GM10266 (cell line): ENCODE measurements around the gene RAB3C.

ENCODE experiments used
- DNase-seq: peaks from one replicate; pipeline ENCODE4 v3.0.0; 2012; ENCODE audit errors: extremely low spot score
- TF ChIP-seq, protein P1 (sequence below): IDR thresholded peaks from 2 replicates; pipeline ENCODE4 v1.5.1; 2012; ENCODE audit warnings: mild to moderate bottlenecking, low read depth; ENCODE audit not compliant: control insufficient read depth, insufficient read depth; ENCODE audit errors: missing control alignments

RAB3C gene

DNA sequence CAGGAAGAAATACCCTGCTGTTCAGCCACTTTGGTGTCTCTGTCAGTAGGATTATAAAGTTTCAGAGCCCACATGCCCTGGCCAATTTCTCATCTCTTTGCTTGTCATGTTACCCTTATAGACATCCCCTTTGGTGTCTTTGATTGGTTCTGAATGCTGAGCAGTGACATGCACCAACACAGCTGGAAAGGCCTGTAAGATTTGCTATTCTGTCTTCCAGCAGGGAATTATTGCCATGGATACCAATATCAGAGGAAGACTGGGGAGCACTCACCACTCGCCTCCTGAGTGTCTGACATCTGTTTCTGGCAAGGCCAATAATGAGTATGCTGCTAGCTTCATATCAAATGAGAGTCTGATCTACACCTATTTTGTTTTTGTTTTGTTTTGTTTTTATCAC lies 34.4 kb downstream of the RAB3C start:
- TF ChIP-seq, protein P1, sequence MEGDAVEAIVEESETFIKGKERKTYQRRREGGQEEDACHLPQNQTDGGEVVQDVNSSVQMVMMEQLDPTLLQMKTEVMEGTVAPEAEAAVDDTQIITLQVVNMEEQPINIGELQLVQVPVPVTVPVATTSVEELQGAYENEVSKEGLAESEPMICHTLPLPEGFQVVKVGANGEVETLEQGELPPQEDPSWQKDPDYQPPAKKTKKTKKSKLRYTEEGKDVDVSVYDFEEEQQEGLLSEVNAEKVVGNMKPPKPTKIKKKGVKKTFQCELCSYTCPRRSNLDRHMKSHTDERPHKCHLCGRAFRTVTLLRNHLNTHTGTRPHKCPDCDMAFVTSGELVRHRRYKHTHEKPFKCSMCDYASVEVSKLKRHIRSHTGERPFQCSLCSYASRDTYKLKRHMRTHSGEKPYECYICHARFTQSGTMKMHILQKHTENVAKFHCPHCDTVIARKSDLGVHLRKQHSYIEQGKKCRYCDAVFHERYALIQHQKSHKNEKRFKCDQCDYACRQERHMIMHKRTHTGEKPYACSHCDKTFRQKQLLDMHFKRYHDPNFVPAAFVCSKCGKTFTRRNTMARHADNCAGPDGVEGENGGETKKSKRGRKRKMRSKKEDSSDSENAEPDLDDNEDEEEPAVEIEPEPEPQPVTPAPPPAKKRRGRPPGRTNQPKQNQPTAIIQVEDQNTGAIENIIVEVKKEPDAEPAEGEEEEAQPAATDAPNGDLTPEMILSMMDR = no peak
- no peak for DNase-seq

DNA sequence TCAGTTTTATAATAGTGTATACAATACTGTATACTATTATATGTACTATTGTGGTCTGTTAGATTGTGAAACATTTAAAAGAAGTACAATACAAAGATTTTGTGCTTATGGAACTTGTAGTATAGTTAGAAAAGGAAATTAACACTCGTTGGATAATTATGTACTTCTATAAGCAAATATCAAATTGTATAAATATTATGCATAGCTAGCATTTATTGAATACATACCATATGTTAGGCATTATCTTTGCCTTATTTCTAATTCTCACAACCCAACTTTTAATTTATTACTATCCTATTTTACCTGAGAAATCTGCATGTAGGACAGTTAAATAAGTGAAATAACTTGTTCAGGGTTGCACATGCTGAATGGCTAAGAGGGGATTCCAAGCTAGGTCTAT lies 37.5 kb downstream of the RAB3C start:
- DNase-seq = no peak
- TF ChIP-seq, protein P1 = no peak

DNA sequence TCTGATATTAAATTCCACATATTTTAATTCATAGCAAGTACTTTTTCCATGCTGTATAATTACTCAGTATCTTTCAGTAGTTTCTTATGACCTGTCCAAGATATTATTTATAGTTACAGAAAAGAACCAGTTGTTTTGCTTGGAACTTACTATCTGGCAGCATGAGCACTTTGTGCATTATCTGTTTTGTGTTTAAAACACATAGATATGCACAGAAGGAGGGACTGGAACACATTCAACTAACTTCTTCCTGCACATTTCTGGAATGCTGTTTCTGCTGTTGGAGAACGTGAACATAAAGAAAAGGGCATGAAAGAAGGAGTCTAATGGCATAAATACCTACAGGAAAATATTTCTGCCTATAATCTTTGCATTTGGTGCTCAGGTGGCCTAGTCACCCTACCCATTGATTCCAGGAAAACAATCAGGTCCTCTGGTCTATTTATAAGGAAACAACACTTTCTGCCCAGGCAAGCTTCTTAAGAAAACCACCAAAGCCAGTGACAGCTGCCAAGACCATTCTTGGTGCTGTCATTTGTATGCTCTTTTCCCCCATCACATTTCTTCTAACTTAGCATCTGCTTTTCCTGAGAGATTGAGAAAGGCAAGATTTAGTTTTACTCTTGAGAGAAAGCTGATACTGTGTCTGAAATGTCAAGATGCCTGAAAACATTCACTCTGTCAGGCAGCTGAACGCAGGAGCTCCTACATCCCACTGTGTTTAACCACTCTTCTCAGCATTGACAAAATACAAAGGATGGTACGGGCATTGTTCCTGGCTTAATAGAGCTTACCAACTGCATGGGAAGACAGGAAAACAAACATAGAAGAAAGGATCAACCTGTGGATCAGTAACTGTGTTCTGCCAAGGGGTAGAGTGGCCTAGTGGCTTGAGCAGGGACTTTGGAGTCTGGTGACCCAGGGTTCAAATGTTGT lies 40.3 kb downstream of the RAB3C start:
- TF ChIP-seq, protein P1 = no peak
- no peak for DNase-seq

DNA sequence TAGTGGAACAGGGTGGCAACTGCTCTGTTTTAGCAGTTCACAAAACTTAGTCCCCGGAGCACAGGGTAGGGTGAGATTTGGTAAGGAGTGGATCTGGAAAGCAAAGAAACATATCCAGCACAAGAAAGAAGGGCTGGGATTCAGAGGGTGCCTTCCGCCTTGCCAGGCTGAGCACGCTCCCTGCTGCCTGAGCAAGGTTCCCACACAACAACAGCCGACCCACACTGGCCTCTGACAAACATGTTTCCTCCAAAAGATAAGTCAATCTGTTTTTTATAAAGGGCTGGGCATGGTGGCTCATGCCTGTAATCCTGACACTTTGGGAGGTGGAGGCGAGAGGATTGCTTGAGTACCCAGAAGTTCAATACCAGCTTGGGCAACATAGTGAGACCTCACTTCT lies 45.8 kb downstream of the RAB3C start:
- no peak for DNase-seq
- TF ChIP-seq, protein P1 = no peak

DNA sequence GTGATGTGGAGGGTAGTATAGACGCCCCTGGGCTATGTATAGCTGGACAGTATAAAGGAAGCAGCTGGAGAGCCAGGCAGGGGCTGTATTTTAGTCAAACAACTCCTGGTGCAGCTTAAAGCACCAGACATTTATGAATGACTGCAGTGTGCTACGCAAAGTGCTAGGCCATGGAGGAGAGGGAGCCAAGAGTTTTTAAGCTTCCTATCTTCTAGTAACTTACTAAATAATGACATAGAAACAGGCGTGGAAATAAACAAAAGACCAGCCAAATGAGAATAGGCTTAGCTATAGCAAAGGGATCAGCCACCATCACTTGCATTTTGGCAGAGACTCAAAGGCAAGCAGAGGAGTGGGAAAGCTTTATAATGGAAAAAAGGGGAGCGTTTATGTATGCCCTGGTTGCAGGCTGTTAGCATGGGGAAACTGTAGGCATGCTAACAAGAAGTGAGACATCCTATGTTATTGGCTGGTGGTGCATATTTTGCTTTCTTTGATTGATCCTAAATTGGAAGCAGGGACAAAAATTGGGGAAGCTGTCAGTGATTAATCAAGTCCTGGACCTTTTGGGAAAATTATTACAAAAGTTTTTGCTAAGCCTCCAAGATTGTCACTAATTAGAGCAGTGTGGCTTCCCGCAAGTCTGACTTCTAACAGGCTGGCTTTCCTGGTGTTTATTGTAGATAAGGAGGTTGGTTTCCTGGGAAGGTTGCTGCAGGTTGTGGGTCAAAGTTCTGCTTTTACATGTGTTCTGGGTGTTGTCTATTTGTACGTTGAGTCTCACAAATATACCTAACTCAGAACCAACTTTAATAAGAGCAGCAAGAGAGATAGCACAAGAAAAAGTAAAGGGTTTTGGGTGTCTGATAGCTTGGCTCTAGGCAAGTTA lies 46.6 kb downstream of the RAB3C start:
- no peak for DNase-seq
- TF ChIP-seq, protein P1 = no peak

DNA sequence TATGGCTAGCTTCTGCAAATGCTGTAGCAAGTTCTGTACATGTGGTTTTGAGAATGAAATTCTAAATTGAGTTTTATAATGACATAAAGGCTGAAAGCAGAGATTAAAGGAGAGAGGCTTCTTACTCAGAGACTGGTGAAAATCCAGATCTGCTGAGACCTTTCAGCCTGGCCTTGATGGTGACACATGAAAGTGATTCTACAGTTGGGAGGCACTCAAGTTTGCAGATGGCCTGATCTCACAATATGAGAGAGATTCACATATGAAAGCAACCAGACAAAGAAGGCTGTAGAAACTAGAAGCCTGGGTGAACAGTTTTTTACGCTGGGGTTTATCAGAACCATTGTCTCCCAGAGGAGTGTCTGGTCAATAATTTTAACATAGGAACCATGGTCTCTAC lies 49.0 kb downstream of the RAB3C start:
- TF ChIP-seq, protein P1 = no peak
- DNase-seq = no peak
